HG03025 (cell line): ENCODE results near the gene CCDC187.
"Not testable (repeated sequence)": the region's sequence is repeated elsewhere in the genome, so short reads cannot be mapped to it uniquely, and the experiment has no call there.

Experiments used
- ATAC-seq: cut with Tn5 transposase; IDR thresholded peaks from one replicate; pipeline ENCODE4 v1.9.1; 2021; ENCODE audit warnings: mild to moderate bottlenecking, moderate library complexity; ENCODE audit not compliant: unreplicated experiment, low FRiP score

CCDC187 gene

GRCh38 chr9:136274786-136275654 is 28.9 kb downstream of the CCDC187 start:
- no peak for ATAC-seq

DNA sequence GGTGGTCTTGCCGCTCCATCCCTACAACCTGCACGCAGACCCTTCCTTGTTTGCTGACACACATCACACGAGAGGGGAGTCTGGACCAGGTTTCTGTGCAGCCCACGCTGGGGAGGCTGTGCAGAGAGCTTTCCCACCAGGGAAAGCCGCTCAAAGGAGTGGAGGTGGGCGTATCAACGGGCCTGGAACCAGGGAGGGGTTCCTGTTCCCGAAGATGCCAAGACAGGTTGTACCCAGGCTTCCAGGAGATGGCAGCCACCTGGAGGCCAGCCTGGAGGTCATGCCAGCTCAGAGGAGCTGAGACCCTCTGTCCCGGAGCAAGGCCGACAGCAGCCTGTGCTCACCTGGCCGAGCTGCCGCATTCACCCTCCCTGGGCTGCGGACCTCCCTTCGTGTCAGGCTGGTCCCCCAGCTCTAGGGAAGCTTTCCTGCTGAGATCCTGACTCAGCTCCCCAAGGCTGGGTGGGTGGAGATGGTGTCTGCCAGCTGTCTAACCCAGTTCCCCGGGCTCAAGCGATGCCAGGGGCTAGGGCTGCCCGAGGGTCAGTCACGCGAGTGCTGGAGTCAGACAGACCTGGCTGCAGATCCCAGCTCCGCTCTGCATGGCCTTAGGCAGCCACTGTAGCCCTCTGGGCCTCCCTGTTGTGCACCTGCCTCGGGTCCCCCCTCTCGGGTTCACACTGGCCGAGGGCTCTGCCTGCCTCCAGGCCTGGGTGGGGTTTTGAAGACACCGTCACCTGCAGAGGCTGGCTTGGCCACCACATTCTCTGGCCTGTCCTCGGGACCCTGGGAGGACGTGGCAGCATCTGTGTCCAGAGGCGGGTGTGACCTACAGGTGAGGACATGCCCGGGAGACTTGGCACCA is 29.7 kb downstream of the CCDC187 start:
- no peak for ATAC-seq

DNA sequence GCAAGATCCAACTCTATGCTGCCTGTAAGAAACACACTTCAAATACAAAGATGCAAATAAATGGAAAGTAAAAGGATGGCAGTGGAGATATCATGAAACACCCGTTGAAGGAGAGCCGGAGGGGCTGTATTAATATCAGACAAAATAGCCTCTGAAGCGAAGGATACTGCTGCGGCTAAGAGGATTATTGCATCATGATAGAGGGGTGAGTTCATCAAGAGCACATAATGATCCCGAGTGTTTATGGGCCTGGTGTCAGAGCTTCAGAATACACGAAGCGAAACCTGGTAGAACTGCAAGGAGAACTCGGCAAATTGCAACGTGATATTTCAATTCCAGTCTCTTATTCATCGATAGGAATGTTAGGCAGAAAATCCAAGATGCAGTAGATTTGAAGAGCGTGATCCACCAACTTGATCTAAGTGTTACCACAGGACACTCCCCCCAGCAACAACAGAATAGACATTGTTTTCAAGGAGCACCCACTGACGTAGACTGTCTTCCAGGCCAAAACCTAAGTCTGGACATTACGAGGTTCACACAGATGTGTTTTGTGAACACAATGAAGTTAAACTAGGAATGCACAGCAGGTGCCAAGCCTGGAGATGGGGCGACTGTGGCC is 30.5 kb downstream of the CCDC187 start:
- no peak for ATAC-seq

DNA sequence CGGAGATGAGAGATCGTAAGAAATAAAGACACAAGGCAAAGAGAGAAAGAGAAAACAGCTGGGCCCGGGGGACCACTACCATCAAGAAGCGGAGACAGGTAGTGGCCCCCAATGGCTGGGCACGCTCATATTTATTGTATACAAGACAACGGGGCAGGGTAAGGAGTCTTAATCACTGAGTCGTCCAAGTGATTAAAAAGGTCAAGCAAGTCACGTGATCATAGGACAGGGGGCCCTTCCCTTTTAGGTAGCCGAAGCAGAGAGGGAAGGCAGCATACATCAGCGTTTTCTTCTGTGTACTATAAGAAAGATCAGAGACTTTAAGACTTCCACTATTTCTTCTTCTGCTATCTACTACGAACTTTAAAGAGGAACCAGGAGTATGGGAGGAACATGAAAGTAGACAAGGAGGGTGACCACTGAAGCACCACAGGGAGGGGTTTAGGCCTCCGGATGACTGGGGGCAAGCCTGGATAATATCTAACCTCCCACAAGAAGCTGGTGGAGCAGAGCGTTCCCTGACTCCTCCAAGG is 33.7 kb downstream of the CCDC187 start:
- no peak for ATAC-seq

DNA sequence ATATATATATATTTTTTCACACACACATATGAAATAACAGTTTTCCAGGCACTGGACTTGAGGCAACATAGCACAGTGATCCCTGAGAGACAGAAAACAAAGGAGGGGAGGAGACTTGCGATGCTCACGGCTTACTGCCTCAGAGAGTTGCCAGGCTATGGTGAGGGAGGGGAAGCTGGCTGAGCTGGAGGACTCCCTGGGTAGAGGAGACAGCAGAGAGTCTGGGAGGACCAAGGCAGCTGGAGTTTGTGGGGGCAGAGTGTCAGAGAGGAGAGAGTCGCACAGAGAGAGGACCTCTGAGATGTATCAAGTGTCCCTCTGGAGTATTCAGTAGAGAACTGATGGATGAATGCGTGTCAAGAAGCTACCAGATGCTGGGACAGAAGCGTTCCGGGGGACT is 35.2 kb downstream of the CCDC187 start:
- no peak for ATAC-seq

DNA sequence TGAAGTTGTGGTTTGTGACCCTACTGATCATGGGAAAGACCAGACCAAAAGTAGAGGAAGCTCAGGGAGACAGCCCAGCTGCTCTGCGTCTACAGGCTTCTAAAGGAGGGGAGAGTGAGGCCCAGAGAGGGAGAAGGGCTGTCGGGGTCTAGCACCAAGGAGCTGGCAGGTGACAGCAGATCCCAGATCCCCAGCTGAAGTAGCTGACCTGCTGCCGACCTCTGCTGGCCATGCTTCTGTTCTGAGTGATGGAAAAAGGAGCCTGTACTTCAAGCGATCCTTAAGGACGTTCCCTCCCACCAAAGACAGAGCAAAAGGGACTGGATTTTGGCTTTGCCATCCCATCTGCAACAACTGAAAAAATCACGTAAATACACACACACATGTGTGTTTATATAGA is 35.6 kb downstream of the CCDC187 start:
- no peak for ATAC-seq

- peak; percentile 60 for ATAC-seq
These were observed 36.4 kb downstream of the CCDC187 start for GRCh38 chr9:136267261-136268111.

DNA sequence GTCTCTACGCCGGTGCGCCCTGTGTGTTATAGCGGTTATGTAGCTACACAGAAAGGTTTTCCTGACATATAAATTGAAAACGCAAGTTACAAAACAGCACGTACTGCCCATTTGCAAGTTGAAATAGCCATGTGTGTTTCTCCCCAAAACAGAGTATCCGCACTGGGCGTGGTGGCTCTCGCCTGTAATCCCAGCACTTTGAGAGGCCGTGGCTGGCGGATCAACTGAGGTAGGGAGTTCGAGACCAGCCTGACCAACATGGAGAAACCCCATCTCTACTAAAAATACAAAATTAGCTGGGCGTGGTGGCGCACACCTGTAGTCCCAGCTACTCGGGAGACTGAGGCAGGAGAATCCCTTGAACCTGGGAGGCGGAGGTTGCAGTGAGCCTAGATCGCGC is 37.3 kb downstream of the CCDC187 start:
- ATAC-seq = not testable (repeated sequence)

DNA sequence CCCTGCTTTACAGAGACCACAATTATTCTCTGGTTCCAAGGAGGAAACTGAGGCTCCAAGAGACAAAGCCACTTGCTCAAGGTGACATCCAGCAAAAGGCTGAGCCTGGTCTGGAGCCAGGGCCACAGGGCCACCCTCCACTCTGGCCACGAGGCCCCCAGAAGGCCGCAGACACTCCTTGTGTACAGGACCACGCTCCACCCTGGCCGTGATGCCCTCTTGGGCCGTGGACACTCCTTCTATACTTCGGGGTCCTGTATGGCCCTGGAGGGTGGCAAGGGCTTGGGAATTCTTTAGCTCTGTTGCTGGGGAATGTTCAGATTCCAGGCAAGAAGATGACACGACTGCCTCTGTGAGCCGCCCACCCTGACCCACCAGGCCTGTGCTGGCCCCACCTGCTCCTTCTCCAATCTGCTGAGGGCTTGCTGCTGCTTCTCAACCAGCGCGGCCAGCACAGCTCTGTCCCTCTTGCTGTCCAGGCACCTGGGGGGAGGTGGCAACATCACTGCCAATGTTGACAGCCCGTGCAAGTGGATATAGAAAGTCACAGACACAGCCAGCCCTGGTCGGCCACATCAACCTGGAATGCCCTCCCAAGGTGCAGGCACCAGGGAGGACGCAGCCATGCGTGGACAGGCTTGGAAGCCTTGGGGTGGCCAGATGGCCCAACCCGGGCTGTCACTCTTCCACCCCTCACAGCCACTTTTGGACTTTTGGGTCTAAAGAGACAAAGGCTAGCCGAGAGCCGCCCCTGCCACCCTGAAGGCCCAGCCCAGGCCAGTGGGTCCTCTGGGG is 38.1 kb downstream of the CCDC187 start:
- no peak for ATAC-seq

DNA sequence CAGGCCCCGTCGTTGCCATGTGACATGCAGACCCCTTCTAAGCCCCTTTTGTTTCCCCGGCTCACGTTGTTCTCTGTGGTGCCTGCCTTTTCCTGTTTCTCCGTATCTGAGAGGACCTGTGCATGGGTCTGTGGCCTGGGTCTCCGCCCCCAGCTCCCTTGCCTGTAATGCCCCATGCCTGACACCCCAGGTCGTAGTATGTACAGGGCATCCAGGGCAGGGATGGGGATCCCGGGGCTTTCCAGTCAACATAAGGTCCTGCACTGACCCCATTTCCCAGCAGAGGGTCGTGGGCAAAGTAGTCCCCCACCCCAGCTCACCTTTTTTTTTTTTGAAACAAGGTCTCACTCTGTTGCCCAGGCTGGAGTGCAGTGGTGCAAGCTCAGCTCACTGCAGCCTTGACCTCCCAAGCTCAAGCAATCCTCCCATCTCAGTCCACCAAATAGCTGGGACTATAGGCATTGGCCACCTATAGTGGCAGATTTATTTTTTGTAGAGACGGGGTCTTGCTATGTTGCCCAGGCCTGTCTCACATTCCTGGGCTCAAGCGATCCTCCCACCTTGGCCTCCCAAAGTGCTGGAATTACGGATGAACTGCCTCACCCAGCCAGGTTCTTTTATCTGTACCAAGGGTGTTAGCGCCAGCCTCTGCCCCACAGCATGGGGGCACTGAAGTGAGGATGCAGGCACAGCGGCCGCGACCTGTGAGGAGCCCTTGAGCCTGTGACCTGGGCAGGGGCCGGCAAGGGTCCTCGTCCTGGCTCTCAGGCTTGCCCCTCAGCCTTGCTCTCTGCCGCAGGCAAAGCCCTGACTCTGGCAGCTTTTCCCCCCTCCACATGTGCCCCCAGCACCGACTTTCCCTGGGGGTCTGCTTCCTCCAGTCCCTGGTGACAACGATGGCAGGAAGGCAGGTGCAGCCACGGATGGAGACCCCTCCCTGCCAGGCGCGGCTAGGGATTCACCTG is 39.2 kb downstream of the CCDC187 start:
- ATAC-seq = no peak

- no peak for ATAC-seq
These were observed 39.9 kb downstream of the CCDC187 start for GRCh38 chr9:136264031-136264430.

DNA sequence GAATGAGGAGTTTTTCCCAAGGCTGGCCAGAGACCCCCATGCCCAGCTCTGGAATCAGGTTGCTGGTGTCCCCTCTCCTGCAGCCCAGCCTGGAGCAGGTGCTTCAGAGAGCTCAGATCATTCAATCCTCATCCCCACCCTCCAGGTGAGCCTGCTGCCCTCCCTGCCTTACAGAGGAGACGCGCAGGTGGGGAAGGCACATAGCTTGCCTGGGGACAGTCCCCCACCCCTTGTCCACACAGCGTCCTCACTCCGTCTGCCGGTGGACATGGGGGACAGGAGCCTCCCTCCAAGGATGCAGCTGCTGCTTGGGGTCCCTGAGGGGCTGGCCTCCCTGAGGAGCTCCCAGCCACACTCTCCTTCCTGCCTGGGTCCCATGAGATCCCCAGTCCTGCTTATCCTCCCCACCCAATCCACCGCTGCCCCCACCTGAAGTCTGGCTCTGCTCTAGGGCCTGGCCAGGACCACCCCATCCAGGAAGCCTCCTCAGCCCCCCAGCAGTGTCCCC is 41.2 kb downstream of the CCDC187 start:
- no peak for ATAC-seq

GRCh38 chr9:136261686-136262430 is 42.0 kb downstream of the CCDC187 start:
- ATAC-seq = no peak

GRCh38 chr9:136260936-136261472 is 42.9 kb downstream of the CCDC187 start:
- ATAC-seq = no peak

- no peak for ATAC-seq
These were observed 43.4 kb downstream of the CCDC187 start for GRCh38 chr9:136260521-136260920.

DNA sequence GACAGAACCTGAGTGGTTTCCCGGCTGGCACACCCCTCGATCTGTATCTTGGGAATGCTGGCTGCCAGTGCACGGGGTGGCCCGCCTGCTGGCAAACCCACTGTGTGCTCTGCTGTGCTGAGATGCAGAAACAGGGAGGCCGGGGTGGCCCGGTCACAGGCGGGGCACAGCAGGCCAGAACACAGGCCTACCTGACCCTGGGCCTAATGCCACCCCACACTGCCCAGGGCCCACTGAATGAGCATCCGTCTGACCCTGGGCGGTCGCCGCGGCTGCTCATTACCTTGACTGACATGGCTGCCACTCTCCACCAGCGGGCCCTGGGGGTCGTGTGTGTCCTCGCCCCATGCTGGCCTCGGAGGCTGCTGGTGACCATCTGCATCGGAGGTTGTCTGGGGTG is 44.1 kb downstream of the CCDC187 start:
- ATAC-seq = no peak

GRCh38 chr9:136259517-136259813 is 44.4 kb downstream of the CCDC187 start:
- no peak for ATAC-seq
